Bronchus fibroblast of lung (primary cell): Measurements from ENCODE around the gene FBXO31. TPM values are rescaled to one million over a fixed set of nuclear protein-coding genes. Genes with fewer than 3 reads are reported as not detected.

Experiments
- total RNA-seq: library from RNA; depleted of rRNA; stranded (reverse); fragments of >200 nt; gene quantifications from 2 replicates; pipeline ENCODE4 v1.2.3, GENCODE V29; 2015

Gene FBXO31
- total RNA-seq, result 14.7 and 17.7 TPM in 2 replicates

GRCh38 chr16:87383505-87384161 lies at the start of gene FBXO31:
Gene FBXO31 (minus strand): TSS chr16:87383776. CDS start chr16:87383744, 32 bp downstream.

DNA sequence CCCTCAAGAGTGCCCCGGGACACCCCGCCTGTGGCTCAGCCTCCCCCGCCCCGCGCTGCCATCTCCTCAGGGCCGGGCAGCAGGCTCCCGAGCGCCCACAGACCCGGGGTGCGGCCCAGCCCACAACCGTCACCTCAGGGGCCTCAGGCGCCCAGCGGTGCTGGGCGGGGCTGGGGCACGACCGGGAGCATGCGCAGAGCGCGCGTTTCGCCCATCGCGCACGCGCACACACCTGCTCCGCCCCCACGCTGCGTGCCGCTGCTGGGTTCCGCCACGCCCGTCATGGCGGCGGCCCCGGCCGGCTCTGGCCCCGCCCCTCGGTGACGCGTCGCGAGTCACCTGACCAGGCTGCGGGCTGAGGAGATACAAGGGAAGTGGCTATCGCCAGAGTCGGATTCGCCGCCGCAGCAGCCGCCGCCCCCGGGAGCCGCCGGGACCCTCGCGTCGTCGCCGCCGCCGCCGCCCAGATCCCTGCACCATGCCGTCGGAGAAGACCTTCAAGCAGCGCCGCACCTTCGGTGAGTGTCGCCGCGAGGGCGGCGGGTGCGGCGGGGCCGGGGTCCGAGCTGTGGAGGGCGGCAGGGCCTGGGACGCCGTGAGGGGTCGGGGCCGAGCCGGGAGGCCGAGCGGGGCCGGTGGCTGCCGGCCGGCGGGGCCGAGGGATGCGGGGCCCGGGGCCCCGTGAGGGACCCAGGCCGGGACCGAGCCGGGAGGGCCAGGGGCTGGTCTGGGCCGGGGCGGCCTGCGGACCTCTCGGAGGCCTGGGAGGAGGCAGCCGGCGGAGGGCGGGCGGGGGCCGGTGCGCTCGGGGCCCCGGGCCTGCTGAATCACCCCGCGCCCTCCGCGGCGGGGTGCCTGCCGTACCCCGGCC lies 8.6 kb upstream of the FBXO31 start, which contains the start of gene MAP1LC3B:
Gene MAP1LC3B (plus strand): TSS at position 387 of the 871 bp plus-strand sequence. CDS start 92 bp downstream, at position 479.

DNA sequence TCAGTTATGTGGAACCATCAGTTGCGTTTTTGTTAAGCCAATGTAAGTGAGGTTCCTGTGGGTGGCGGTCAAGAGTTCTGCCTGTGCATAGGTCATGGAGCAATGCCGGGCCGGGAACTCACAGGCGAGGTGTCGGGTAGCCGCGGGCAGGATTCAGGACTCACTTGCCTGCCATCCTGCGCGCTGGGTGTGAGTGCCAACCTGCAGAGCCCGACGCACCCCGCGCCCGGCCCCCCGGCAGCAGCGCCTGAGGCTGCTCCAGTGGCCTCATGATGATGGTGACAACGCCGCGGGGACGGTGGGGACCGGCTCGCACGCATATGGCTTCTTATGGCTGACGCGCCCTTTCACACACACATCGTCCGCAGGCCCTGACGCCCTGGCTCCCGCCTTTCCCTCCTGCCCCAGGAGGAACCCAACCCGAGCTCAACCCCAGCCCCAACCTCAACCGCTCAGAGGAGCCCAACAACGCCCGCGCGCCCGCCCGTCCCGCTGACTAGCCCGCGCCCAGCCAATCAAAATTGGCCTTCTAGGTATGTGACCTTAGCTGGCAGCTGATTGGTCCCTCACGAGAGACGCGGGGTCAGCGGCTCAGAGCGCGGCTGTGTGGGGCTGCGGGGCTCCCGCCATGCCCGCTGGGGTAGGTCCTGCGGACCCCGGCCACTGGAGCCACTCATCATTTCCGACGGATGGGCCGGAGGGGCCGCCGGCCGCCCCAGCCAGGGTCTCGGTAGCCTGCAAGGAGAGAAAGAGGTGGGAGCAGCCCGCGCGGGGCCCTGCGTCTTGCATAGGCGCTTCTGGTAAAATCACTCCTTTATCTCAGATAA lies 66.4 kb downstream of the FBXO31 start, which contains the start of gene C16orf95:
Gene C16orf95 (minus strand): TSS at position 470 of the 827 bp plus-strand sequence. CDS start 150 bp downstream, at position 320.

Other genes starting within 250 kb of the FBXO31 start
- gene C16orf95, start 66.4 kb downstream of the FBXO31 start, total RNA-seq, result 2.5 and 6.1 TPM in 2 replicates
- 21.7 and 24.7 TPM in 2 replicates for gene MAP1LC3B, start 8.6 kb upstream of the FBXO31 start, total RNA-seq
- gene ZCCHC14, start 109.2 kb upstream of the FBXO31 start, total RNA-seq, result 3.2 and 3.6 TPM in 2 replicates
- under 0.01 and 0.17 TPM in 2 replicates for gene JPH3, start 218.7 kb upstream of the FBXO31 start, total RNA-seq